Measurements from ENCODE around the gene EPHB2.

DNA sequence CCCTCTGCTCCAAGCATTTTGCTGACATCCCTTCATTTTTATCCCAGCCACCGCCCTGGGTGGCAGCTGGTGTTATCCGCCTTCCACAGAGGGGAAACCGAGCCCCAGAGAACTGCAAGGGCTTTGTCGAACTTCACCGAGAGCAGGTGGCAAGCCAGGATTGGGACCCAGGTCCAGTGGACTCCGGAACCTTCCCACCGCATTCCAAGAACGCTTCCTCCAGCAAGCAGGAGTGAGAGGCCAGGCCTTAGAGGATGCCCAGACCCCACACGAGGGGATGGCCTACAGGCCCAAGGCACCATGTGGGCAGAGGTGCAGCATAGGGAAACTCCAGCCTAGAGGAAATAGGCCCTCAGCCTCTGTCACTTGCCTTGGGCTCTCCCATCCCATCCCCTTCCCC lies 90.7 kb downstream of the EPHB2 start:
- TF ChIP-seq, protein P1, sequence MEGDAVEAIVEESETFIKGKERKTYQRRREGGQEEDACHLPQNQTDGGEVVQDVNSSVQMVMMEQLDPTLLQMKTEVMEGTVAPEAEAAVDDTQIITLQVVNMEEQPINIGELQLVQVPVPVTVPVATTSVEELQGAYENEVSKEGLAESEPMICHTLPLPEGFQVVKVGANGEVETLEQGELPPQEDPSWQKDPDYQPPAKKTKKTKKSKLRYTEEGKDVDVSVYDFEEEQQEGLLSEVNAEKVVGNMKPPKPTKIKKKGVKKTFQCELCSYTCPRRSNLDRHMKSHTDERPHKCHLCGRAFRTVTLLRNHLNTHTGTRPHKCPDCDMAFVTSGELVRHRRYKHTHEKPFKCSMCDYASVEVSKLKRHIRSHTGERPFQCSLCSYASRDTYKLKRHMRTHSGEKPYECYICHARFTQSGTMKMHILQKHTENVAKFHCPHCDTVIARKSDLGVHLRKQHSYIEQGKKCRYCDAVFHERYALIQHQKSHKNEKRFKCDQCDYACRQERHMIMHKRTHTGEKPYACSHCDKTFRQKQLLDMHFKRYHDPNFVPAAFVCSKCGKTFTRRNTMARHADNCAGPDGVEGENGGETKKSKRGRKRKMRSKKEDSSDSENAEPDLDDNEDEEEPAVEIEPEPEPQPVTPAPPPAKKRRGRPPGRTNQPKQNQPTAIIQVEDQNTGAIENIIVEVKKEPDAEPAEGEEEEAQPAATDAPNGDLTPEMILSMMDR (IDR thresholded peaks at IDR 0.05; ENCODE audit: poor library complexity, severe bottlenecking): no peak
- TF ChIP-seq POLR2AphosphoS5 (IDR thresholded peaks at IDR 0.05): no peak
- TF ChIP-seq EZH2 (IDR thresholded peaks at IDR 0.05; ENCODE audit: borderline replicate concordance, insufficient read depth, low read length, poor library complexity, severe bottlenecking): no peak
- TF ChIP-seq TAF1 (IDR thresholded peaks at IDR 0.05; ENCODE audit: low read depth): no peak
- no peak for TF ChIP-seq SMC3 (conservative IDR thresholded peaks at IDR 0.05; ENCODE audit: poor library complexity)
- no peak for TF ChIP-seq EP300 (conservative IDR thresholded peaks at IDR 0.05; ENCODE audit: poor library complexity, severe bottlenecking)
- TF ChIP-seq MXI1 (conservative IDR thresholded peaks at IDR 0.05; ENCODE audit: poor library complexity, severe bottlenecking): no peak
- no peak for TF ChIP-seq RAD21 (conservative IDR thresholded peaks at IDR 0.05)
- TF ChIP-seq, protein P2, sequence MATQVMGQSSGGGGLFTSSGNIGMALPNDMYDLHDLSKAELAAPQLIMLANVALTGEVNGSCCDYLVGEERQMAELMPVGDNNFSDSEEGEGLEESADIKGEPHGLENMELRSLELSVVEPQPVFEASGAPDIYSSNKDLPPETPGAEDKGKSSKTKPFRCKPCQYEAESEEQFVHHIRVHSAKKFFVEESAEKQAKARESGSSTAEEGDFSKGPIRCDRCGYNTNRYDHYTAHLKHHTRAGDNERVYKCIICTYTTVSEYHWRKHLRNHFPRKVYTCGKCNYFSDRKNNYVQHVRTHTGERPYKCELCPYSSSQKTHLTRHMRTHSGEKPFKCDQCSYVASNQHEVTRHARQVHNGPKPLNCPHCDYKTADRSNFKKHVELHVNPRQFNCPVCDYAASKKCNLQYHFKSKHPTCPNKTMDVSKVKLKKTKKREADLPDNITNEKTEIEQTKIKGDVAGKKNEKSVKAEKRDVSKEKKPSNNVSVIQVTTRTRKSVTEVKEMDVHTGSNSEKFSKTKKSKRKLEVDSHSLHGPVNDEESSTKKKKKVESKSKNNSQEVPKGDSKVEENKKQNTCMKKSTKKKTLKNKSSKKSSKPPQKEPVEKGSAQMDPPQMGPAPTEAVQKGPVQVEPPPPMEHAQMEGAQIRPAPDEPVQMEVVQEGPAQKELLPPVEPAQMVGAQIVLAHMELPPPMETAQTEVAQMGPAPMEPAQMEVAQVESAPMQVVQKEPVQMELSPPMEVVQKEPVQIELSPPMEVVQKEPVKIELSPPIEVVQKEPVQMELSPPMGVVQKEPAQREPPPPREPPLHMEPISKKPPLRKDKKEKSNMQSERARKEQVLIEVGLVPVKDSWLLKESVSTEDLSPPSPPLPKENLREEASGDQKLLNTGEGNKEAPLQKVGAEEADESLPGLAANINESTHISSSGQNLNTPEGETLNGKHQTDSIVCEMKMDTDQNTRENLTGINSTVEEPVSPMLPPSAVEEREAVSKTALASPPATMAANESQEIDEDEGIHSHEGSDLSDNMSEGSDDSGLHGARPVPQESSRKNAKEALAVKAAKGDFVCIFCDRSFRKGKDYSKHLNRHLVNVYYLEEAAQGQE (IDR thresholded peaks at IDR 0.05; ENCODE audit: borderline replicate concordance): no peak
